GM12891 (cell line): ENCODE results near the gene ALG13.

Source experiments
- POLR2A ChIP-seq: IDR thresholded peaks from 2 replicates; pipeline ENCODE4 v1.6.1; 2011; ENCODE audit warnings: low read depth, low read length, control low read depth
- POLR2AphosphoS5 ChIP-seq: IDR thresholded peaks from 2 replicates; pipeline ENCODE4 v1.6.1; 2011; ENCODE audit warnings: low read depth, low read length, control low read depth
- POU2F2 ChIP-seq: IDR thresholded peaks from 2 replicates; pipeline ENCODE4 v1.6.1; 2011; ENCODE audit warnings: low read depth, mild to moderate bottlenecking, control low read depth, low read length, moderate library complexity
- SPI1 ChIP-seq: IDR thresholded peaks from 2 replicates; pipeline ENCODE4 v1.6.1; 2011; ENCODE audit warnings: low read depth, low read length, control low read depth
- TAF1 ChIP-seq: IDR thresholded peaks from 2 replicates; pipeline ENCODE4 v1.6.1; 2011; ENCODE audit warnings: low read depth, low read length, control low read depth

- TF ChIP-seq POU2F2 (no peak), POLR2AphosphoS5 (no peak), POLR2A (no peak), TAF1 (no peak), SPI1 (no peak)
These were observed 6.3 kb downstream of the ALG13 start for GRCh38 chrX:111687305-111687704.
